DLD1 (cell line): ENCODE results near the gene PHLPP1.
"Not testable (repeated sequence)": the region's sequence is repeated elsewhere in the genome, so short reads cannot be mapped to it uniquely, and the experiment has no call there.

Experiments
- in situ Hi-C: cut with HindIII; loops from 2 replicates; pipeline ENCODE4 v1.10.0; 2017; ENCODE audit warnings: low sequenced_read_pairs

The PHLPP1 gene

DNA sequence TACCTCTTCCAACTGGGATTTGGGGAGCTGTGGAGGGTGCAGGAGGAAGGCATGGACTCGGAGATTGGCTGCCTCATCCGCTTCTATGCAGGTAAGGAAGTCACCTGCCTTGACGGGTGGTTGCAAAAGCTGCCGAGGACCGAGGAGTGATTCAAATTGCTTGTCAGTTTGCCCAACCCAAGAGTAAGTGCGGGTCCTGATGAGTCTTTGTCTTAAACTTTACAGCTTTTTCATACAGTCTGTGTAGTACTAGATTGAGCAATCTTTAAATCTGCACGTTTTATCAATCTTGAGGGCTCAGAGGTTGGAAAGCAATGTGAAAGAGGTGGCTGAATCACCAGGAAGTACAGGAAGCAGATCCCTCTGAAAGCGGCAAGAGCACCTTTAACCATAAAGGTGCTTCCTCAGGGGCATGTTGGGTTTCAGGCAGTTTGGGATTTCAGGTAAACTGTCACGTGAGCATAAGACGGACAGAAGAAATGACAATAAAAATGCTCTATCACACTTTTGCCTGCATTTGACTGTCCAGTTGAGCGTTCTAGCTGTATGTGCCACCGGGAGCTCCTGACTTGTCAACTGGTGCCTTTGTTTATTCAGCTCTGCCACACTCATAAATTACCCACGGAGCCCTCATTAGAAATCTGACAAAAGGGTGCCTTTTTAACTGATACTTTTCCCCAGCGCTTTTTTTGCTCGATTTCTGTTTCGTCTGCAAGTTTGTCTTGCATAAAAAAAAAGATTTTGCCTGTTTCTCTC lies 2.0 kb downstream of the PHLPP1 start:
- in situ Hi-C loops: no loop called here

DNA sequence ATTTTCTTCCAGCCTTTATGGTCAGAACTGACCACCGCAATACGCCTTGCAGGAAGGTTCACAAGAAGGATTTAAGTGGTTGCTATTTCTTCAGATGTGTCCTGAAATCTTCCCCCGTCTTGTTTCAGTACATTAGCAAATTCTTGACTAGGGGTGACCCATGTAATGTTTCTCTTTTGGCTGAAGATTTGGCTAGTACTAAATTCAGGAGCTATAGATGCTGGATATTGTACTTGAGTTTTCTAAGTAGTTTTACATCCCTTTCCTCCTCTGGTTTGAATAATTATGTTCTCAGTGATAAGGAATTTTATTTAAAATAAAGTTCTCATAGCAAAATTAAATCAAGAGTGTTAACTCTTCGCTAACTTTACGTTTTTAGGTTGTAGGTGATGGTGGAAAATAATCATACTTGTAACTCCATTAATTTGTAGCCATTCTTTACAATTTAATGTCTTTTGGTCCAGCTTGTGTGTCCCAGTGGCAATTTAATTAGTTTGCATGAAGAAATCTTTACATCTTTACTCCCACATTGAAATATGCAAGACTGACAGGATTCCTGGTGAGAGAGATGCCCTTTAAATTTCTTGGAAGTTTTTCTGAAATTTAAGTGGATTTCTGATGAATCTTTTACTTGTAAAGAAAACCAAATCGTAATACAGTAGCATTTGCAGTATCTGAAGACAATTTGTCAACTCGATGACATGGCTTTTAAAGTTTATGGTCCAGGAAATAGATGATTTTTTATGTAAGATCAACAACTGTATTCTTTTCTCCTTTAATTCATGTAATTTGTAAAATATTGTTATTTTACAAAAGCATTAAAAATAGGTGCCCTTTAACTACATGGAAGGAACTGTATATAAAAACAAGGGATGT lies 2.8 kb downstream of the PHLPP1 start:
- in situ Hi-C loops: no loop called here

DNA sequence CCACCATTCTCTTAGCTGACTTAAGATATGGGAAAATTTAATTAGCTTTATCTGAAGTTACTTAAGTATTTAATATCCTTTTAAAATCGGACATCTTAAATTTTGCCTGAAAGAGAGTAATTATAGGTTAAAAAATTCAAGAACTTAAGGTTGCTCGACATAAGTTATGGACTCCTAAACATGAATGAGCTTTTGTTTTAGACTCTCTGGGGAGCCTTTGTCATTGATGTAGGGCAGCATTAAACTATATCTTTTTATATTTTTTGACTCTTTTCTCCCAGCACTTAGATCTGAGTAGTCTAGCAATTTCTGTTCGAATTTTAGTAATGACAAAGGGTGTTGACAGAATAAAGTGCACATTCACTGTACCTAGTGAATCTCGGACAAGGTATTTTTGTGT lies 4.7 kb downstream of the PHLPP1 start:
- in situ Hi-C loops: no loop called here

DNA sequence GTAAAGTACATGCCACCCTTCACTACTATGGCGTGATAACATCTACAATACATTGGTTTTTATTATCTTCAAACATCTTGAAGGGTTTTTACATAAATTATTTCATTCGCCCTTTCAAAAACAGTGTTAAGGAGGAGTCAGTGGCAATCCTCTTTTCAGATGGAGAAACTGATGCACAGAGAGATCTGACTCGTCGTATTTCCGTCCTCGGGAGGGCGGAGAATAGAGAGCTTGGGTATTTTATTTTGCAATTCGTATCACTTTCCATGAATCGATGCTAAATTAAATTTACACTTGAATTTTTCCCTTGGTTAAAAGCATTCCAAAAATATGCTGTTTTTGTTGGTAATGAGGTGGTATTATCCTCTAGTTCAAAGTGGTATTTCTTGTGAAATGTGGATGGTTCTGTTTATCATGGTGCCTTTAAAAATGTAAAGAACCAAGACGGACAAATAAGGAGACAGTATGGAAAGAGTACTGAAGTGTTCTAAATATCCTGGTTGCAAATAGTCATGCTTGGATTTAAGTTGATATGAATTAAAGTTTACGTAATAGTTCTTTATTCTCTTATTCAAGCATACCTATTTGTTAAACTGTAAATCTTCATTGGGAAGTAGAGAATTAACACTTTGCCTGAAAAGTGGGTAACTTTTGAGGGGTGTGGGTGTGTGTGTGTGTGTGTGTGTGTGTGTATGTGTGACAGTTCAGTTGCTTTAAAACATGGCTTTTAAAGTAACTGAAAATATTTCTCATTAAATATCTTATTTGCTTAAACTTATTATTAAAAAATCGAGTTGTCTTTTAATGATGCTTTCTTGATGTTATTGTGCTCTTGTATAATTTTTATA lies 5.6 kb downstream of the PHLPP1 start:
- in situ Hi-C loops: no loop called here

DNA sequence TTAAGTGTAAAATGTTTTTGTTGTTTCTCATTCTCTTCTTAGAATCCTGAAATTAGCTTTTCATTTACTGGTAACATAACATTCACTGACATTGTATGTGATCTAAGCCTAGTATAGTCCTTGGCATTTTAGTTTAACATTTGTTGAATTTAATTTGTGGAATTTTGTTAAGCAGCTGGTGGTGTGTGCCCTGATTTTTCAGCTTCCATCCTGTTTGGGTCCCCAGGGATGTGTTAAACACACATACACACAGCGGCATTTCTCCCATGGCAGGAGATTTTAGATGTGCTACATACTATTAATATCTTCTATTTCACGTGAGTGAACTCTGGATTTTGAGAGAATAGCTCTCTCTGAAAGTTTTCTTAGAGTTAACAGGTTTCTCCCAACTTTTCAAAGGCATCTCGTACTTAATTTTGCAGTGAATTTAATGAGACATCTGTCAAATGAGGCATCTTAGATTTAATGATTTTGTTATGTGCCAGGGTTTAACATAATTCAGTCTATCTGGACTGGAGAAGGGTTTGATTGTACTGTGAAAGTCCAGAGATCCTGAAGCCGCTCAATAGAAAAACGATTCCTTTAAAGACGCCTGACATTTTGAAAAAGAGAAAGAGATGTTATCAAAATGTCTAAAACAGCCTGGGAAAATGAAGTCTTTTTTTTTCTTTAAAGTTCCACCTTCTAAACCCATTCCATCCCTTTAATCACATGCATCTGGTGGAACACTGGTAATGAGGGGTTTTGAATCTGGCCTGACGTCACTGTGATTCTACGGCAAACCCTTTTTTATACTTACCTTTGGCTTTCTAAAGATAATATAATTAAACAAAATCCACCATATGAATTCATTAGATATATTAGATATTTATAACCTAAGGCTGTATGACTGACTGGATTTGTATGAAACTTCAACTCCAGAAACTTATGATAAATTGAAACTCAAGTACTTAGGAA lies 6.8 kb downstream of the PHLPP1 start:
- in situ Hi-C loops: no loop called here

DNA sequence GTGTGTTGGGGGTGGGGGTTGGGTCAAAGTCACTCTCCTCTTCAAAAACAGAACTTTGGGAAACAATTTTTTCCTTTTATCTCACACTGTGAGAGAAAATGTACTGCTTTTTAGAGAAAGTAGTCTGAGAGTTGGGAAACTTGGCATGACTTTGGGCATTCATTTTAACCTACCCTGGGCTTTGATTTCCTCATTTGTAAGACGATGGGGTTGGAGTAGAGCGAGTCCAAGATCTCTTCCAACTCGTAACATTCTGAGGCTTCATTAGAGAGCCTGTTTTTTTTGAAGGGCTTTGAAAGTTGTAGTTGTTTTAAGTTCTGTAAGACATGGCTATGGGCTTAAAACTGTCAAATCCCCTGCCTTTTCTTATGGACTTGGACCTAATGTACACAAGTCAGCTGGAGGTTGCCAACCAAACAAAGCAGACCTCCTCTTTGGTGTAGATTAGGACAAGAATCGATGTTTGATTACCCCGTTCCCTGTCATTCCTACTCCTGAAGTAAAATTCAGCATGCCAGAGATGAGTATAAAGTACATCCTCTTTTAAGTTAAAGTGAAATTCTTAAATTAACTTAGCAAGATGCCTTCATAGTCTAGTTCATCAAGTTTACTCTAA lies 8.4 kb downstream of the PHLPP1 start:
- in situ Hi-C loops: no loop called here

DNA sequence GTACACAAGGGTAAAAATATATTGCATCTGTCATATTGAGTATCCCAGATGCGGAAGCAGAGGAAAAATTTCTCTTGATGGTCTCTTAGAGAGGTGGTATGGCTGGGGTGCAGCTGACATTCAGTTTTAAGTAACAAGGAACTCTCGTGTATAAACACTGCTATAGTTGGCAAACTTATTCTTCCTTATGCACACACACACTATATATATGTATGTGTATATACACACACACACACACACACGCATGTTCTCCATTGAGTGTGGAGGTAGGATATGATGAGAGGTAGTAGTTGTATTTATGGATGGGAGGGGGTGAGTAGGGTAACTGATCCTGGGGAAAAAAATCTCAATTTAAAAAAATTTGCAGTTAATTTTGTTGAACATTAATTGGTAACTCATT lies 10.6 kb downstream of the PHLPP1 start:
- in situ Hi-C loops: no loop called here

DNA sequence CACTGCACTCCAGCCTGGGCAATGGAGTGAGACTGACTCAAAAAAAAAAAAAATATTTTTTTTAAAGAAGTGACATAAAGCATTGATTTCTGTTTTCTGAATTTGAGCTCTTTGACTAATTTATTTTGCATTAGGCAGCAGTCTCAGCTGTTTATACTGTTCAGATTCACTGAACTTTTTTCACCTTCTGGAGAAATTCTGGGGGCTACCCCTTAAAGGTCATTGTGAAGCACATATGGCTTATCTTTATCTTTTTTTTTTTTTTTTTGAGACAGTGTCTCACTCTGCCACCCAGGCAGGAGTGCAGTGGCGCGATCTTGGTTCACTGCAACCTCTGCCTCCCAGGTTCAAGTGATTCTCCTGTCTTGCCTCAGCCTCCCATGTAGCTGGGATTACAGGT lies 12.9 kb downstream of the PHLPP1 start:
- in situ Hi-C loops: no loop called here

DNA sequence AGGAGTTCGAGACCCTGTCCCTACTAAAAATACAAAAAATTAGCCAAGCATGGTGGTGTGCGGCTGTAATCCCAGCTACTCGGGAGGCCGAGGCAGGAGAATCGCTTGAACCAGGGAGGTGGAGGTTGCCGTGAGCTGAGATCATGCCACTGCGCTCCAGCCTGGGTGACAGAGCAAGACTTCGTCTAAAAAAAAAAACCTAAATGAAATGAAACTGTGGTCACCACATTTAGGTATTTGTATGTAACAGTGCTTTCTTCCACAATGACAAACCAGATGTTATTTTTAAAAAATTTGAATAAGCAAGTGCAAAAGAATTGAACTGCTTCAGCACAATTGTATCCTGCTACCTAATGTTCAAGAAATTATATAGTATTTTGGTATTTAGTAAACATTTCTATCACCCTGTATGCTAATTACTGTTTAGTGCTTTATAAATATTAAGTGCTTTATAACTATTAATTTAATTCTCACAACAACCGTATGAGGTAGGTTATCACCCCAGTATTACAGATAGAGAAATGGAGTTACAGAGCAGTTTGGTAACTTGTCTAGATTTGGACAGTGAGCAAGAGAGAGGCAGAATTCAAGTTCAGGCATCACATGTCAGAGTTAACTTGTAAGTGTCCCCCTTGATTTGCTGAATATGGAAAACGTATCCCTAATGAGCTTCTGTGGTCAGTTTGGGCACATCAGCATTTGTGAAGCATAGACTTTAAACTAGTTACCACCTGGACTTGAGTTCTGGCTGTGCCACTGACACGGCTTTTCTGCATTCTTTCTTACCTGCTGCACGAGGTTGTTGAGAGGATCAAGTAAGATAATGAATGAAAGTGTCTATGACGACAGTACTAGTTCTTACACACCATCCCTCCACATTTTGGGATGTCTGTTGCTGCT lies 14.4 kb downstream of the PHLPP1 start:
- in situ Hi-C loops: no loop called here

DNA sequence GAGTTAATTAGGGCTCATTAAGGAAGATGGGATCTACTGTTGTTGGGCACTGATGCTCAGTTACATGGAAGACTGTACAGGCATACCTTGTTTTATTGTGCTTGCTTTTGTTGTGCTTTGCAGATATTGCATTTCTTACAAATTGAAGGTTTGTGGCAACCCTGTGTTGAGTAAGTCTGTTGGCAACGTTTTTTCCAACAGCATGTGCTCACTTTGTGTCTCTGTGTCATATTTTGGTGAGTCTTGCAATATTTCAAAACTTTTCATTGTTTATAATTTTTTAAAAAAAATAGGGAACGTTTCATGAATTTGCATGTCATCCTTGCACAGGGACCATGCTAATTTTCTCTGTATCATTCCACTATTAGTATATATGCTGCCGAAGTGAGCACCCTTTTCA lies 15.6 kb downstream of the PHLPP1 start:
- in situ Hi-C loops: no loop called here

DNA sequence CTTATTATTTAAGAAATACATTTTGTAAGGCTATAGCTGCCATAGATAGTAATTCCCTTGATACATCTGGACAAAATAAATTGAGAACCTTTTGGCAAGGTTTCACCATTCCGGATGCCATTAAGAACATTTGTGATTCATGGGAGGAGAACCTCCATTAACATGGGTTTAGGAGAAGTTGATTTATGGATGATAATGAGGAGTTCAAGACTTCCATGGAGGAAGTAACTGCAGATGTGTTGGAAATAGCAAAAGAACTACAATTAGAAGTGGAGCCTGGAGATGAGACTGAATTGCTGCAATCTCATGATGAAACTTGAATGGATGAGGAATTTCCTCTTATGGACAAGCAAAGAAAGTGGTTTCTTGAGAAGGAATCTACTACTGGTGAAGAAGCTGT lies 17.3 kb downstream of the PHLPP1 start:
- in situ Hi-C loops: no loop called here

DNA sequence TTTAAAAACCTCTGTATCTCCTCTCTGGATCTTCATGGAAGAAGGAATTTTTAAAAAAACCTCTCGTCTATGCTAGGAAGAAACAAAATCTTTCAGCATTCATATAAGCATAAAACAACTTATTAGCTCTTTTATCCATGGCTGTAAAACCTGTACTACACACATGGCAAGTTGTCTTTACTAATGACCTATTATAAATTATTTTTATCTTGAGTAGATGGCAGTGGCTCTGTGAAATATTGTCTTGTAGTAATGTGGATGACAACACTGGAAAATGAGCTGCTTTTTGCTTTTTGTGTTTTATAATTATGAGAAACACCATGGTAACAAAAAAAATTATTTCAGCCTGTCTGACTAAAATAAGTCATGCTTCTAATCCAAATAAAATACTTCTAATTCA lies 18.9 kb downstream of the PHLPP1 start:
- in situ Hi-C loops: no loop called here

DNA sequence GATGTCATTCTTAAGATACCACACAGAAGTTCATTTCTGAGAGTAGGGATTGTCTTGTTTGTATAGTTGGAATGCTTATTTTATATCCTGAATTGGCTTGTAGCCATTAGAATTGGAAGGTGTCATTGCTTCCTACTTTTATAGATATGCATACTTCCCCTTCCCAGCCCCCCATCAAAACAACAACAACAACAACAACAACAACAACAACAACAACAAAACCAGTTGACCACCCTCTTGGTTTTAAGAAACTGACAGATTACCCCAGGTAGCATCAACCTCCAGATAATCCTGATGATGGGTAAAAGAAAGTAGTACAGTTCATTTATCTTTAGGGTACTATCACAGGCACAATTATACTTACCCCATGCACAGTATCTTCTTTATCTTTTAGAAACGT lies 20.0 kb downstream of the PHLPP1 start:
- in situ Hi-C loops: no loop called here

DNA sequence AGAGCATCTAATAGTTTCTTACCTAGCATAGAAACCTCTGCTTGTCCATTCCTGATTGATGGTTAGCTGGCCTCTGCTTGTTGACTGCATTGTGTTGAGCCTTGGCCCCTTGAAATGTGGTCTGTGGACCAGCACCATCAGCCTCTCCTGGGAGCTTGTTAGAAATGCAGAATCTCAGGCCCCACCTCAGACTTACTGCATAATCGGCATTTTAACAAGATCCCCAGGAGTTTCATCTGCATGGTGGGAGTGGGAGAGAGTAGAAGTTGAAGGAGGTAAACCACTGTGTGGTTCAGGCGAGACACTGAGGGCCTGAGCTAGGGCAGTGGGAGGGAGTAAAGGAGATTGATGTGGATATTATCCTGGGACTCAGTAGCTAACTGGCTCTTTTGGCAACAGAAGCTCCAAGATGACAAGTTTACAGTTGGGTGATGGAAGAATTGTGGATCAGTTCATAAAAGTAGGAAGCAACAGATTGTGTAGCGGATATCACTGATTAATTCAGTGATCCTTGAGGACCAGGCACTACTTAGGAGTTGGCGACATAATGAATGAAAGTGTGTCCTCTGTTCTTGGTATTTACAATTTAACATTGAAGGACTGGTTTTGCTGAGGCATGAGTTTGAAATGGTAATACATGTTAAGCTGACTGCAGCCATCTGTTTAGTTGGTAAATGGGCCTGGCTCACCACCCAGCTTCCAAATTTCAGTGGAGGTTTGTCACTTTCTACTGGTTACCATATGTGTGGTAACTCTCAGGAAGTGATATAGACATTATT lies 20.9 kb downstream of the PHLPP1 start:
- in situ Hi-C loops: no loop called here

DNA sequence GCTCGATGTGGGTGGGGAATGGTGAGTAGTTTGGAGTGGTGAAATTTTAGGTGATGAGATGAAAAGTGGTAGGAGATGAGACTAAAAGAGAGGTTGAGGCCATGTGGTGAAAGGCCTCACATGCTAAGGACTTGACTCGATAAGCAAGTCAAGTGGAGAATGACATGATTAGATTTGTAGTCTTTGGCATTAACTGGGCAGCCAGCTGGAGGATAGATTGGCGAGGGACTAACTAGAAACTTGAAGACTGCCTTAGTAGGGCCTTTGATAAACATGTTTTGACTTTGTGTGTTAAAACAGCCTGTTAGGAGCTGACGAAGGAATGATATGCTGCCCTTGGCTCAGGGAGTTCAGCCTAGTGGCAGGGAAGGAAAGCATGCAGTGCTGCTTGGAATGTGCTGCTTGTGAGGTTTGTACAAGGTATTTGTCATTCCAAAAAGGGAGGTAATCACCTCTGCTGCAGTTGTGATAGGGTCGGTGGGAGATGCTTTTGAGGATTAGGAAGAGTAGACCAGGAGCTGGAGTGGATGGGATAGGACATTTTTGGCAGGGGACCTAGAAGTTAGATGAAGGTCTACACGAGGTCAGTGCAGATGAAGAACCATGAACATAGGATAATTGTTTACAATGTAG lies 22.0 kb downstream of the PHLPP1 start:
- in situ Hi-C loops: no loop called here

DNA sequence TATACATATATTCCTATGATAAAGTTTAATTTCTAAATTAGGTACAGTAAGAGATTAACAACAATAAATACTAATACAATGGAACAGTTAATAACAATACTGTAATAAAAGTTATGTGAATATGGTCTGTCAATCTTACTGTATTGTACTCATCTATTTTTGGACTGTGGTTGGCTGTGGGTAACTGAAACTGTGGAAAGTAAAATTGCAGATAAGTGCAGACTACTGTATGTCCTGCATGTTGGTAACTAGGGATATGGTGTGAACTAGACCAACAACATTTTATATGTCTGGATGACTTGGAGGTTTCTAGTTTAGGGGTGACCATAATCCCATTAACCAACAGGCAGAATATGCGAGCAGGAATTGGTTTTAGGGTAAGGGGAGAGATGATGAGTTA lies 23.3 kb downstream of the PHLPP1 start:
- in situ Hi-C loops: no loop called here

DNA sequence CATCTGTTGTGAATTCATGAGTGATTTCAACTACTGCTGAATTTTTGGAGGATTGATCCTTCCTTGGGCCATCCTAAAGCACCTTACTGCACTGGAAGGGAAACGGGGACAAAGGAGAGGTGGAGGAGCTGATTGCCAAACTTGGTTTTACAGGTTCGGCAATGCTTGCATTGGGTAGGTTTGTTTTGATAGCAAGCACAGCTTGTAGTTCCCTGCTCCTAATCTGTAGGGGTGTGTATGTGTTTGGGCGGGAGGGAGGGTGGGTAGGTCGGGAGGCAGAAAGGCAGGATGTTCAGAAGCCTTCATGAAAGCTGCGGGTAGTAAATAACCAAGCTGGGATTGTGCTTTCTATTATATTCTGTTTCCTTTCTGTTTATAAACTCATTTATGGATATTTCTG lies 24.6 kb downstream of the PHLPP1 start:
- in situ Hi-C loops: no loop called here

DNA sequence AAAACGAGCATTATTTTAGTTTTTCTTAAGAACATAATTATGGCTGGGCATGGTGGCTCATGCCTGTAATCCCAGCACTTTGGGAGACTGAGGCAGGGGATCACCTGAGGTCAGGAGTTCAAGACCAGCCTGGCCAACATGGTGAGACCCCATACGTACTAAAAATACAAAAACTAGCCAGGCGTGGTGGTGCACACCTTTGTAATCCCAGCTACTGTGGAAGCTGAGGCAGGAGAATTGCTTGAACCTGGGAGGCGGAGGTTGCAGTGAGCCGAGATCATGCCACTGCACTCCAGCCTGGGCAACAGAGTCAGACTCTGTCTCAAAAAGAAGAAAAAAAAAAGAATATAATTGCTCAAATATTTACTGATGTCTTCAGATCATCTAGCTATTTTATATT lies 25.3 kb downstream of the PHLPP1 start:
- in situ Hi-C loops: not testable (repeated sequence)
